SK-N-SH (cell line): ENCODE measurements around the gene C14orf180. TPM values are rescaled to one million over a fixed set of nuclear protein-coding genes. Genes with fewer than 3 reads are reported as not detected.

Source experiments
- CTCF ChIA-PET: fragments of 300-600, 350-600 bp; formaldehyde crosslinking; extraction: SDS; loops from one replicate; lab custom pipeline; 2021; lab: Yijun Ruan, JAX
- POLR2A ChIA-PET: fragments of 350-600 bp; sonication (Branson Sonifier 250); formaldehyde crosslinking; extraction: SDS; loops from one replicate; lab custom pipeline; 2020; ENCODE audit warnings: antibody characterized with exemption, inconsistent platforms; lab: Yijun Ruan, JAX
- DNase-seq: peaks from one replicate; pipeline ENCODE4 v3.0.0; 2012
- H2AFZ ChIP-seq: fragments of 200-600 bp; sonication (generic); 2 replicates; pipeline ENCODE4 v1.8.1; 2016; ENCODE audit warnings: antibody characterized with exemption, mild to moderate bottlenecking, low read depth
- H3F3A ChIP-seq: fragments of 200-600 bp; sonication (generic); replicated peaks from 2 replicates; pipeline ENCODE3; 2016; ENCODE audit warnings: antibody characterized with exemption, mild to moderate bottlenecking; ENCODE audit not compliant: insufficient read depth
- H3K27ac ChIP-seq, 2 experiments: fragments of 200-500 bp in 1 of 2; fragments of 200-600 bp in 1 of 2; sonication (Bioruptor generic) in 1 of 2; sonication (generic), shearing (Covaris generic) in 1 of 2; 2 replicates each; pipeline versions ENCODE4 v1.5.1 to v1.6.1; 2014 to 2016; ENCODE audit warnings: low read depth in 2 of 2, inconsistent platforms in 1 of 2, low read length in 1 of 2, mild to moderate bottlenecking in 1 of 2, mixed read lengths in 1 of 2
- H3K27me3 ChIP-seq: fragments of 200-600 bp; sonication (generic), shearing (Covaris generic); 2 replicates; pipeline ENCODE4 v1.6.1; 2016; ENCODE audit warnings: mixed run types; ENCODE audit not compliant: insufficient read depth
- H3K36me3 ChIP-seq, 2 experiments: fragments of 200-500 bp in 1 of 2; fragments of 200-600 bp in 1 of 2; sonication (Bioruptor generic) in 1 of 2; sonication (generic) in 1 of 2; replicated peaks in 1 of 2; 2 replicates each; pipeline versions ENCODE3 to v1.5.1; 2014 to 2016; ENCODE audit warnings: low read length in 1 of 2, mild to moderate bottlenecking in 1 of 2; ENCODE audit not compliant: insufficient read depth in 2 of 2, control insufficient read depth in 1 of 2
- H3K4me1 ChIP-seq, 2 experiments: fragments of 200-500 bp in 1 of 2; fragments of 200-600 bp in 1 of 2; sonication (Bioruptor generic) in 1 of 2; sonication (generic), shearing (Covaris generic) in 1 of 2; 2 replicates each; pipeline versions ENCODE4 v1.5.1 to v1.6.1; 2014 to 2016; ENCODE audit warnings: low read depth in 1 of 2, low read length in 1 of 2, mixed run types in 1 of 2; ENCODE audit not compliant: insufficient read depth in 2 of 2, control insufficient read depth in 1 of 2
- H3K4me2 ChIP-seq: fragments of 200-600 bp; sonication (generic), shearing (Covaris generic); 2 replicates; pipeline ENCODE4 v1.6.1; 2017; ENCODE audit warnings: mixed run types
- H3K4me3 ChIP-seq, 2 experiments: fragments of 200-500 bp in 1 of 2; fragments of 200-600 bp in 1 of 2; sonication (Bioruptor generic) in 1 of 2; sonication (generic), shearing (Covaris generic) in 1 of 2; 2 replicates each; pipeline versions ENCODE4 v1.5.1 to v1.8.1; 2014 to 2016; ENCODE audit warnings: low read depth in 2 of 2, inconsistent platforms in 1 of 2, low read length in 1 of 2, mild to moderate bottlenecking in 1 of 2, mixed read lengths in 1 of 2, moderate library complexity in 1 of 2
- H3K79me2 ChIP-seq: fragments of 200-600 bp; sonication (generic); 2 replicates; pipeline ENCODE4 v1.8.1; 2017; ENCODE audit warnings: mild to moderate bottlenecking; ENCODE audit not compliant: insufficient read depth
- H3K9ac ChIP-seq: fragments of 200-600 bp; sonication (generic); 2 replicates; pipeline ENCODE4 v1.6.1; 2017; ENCODE audit warnings: mixed run types
- H3K9me2 ChIP-seq: fragments of 200-600 bp; sonication (generic); 2 replicates; pipeline ENCODE4 v1.6.1; 2017; ENCODE audit warnings: mixed run types
- H3K9me3 ChIP-seq: fragments of 200-600 bp; sonication (generic); 2 replicates; pipeline ENCODE4 v1.6.1; 2017; ENCODE audit warnings: mixed run types, mild to moderate bottlenecking, moderate library complexity
- H4K20me1 ChIP-seq: fragments of 200-600 bp; sonication (generic); 2 replicates; pipeline ENCODE4 v1.6.1; 2017; ENCODE audit warnings: mild to moderate bottlenecking, mixed run types; ENCODE audit not compliant: insufficient read depth
- CHD2 ChIP-seq: fragments of 150-350 bp; IDR thresholded peaks from 2 replicates; pipeline ENCODE4 v1.6.1; 2018; ENCODE audit warnings: low read length; ENCODE audit not compliant: partially characterized antibody
- ELF1 ChIP-seq: IDR thresholded peaks from 2 replicates; pipeline ENCODE4 v1.4.0; 2012
- EZH2phosphoT487 ChIP-seq: fragments of 200-600 bp; sonication (generic); IDR thresholded peaks from 2 replicates; pipeline ENCODE4 v1.6.1; 2017; ENCODE audit warnings: low read depth, mixed run types, mild to moderate bottlenecking, antibody characterized with exemption, moderate library complexity, borderline replicate concordance
- GABPA ChIP-seq: IDR thresholded peaks from 2 replicates; pipeline ENCODE4 v1.4.0; 2012; ENCODE audit warnings: low read depth, mild to moderate bottlenecking
- MEF2A ChIP-seq: IDR thresholded peaks from 2 replicates; pipeline ENCODE4 v1.4.0; 2012; ENCODE audit warnings: low read depth, borderline replicate concordance
- MXI1 ChIP-seq: IDR thresholded peaks from 2 replicates; pipeline ENCODE4 v1.6.1; 2012; ENCODE audit warnings: mild to moderate bottlenecking, low read depth, low read length, improper control_type of control experiment
- NFIC ChIP-seq: IDR thresholded peaks from 2 replicates; pipeline ENCODE4 v1.4.0; 2012; ENCODE audit warnings: borderline replicate concordance
- NRF1 ChIP-seq: IDR thresholded peaks from 2 replicates; pipeline ENCODE4 v1.6.1; 2012; ENCODE audit warnings: low read depth, mild to moderate bottlenecking, low read length
- RAD21 ChIP-seq: IDR thresholded peaks from 2 replicates; pipeline ENCODE4 v1.6.1; 2012; ENCODE audit warnings: mild to moderate bottlenecking, low read length
- RFX5 ChIP-seq: IDR thresholded peaks from 2 replicates; pipeline ENCODE4 v1.6.1; 2012; ENCODE audit warnings: mild to moderate bottlenecking, improper control_type of control experiment, low read length
- TCF12 ChIP-seq: IDR thresholded peaks from 2 replicates; pipeline ENCODE4 v1.4.0; 2012
- WGBS: methylation state at CpG from one replicate; pipeline ENCODE4 v1.1.6; 2017; ENCODE audit warnings: low lambda C conversion rate; 5-methylcytosine and 5-hydroxymethylcytosine counted together
- polyA plus RNA-seq, 3 experiments: library from polyadenylated mRNA; depleted of rRNA; stranded (reverse); fragments of >200 nt; gene quantifications; 2 replicates each; pipeline ENCODE4 v1.2.3, GENCODE V29; 2012
- TF ChIP-seq, protein P1 (sequence below): IDR thresholded peaks from 2 replicates; pipeline ENCODE4 v1.4.0; 2012; ENCODE audit warnings: low read depth, borderline replicate concordance
- TF ChIP-seq, protein P2 (sequence below): fragments of 150-350 bp; IDR thresholded peaks from 2 replicates; pipeline ENCODE4 v1.6.1; 2017; ENCODE audit warnings: antibody characterized with exemption, low read length, low read depth, borderline replicate concordance

C14orf180 gene
- polyA plus RNA-seq, 1 of the 3 experiments (the other 2 are of a cell fraction) = not detected

DNA sequence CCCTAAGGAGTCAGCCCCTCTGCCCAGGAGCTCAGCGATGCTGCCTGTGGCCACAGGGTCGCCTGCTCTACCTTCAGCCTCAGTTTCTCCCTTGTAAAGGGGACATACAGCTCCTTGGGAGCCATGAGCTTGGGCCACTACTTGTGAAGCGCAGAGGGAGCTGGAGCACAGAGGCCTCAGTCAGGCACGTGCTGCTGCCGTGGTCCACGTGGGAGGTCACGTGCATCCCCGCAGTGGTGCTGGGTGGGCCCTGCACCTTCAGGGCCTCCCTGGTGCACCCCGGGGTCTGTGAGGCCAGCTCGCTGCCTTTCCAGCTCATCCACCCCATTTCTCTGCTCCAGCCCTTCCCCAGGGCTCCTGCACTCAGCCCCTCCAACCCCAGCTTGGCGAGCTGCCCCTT is 10.9 kb upstream of the C14orf180 start:
- WGBS = 45% methylated on average over 2 of the region's 11 CpGs
- peaks cover 0 to 70% of the 10 kb centered on the region in 2 experiments; a peak in 1 of 4 replicates for H3K4me1 ChIP-seq
- H3K9me3 ChIP-seq = no peaks in the 10 kb centered on the region
- H3K4me3 ChIP-seq = no peak overlapping the region
- H3K79me2 ChIP-seq = no peaks in the 10 kb centered on the region
- no peak overlapping the region for H3K9ac ChIP-seq
- H4K20me1 ChIP-seq = no peaks in the 10 kb centered on the region
- H2AFZ ChIP-seq = no peak overlapping the region
- DNase-seq = no peak
- no peaks in the 10 kb centered on the region for H3K36me3 ChIP-seq
- H3K27me3 ChIP-seq = no peaks in the 10 kb centered on the region
- CTCF ChIA-PET = interaction anchor here (1.6 to 8.9 kb wide), 6 partner anchors 11 to 491 kb away, joined by 3 to 96 read pairs (median 8); partner anchors contain the start of gene C14orf180
- POLR2A ChIA-PET = interaction anchor here (1.3 kb wide), 1 partner anchor 13 kb away, joined by 4 read pairs; no protein-coding TSS in a partner anchor
- no peaks in the 10 kb centered on the region for H3K9me2 ChIP-seq
- H3K27ac ChIP-seq = no peak overlapping the region
- no peaks in the 10 kb centered on the region for H3F3A ChIP-seq
- H3K4me2 ChIP-seq = no peak overlapping the region
- TF ChIP-seq TCF12 (no peak), RFX5 (no peak), CHD2 (no peak), RAD21 (no peak), EZH2phosphoT487 (no peak), NRF1 (no peak), NFIC (no peak)
- TF ChIP-seq, all 33 proteins: peak for 0

DNA sequence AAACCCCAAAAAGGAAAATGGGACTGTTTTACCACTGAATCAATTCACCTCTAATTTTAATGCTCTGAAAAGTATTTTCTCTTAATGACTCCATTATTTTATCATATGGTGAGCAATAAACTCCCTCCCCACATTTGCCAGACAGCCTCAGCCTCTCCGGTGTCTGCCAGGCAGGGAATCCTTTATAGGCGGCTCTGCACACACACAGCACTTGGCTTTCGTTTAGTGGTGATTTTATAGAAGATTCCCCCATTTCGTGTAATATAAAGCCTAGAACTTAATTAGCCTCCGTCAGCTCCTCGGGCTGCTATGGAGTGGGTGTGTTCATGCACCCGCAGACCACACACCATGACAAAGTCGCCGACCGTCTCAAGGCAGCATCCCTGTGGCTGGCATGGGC is 10.1 kb upstream of the C14orf180 start:
- POLR2A ChIA-PET = interaction anchor here (1.0 kb wide), 1 partner anchor 17 kb away, joined by 3 read pairs; no protein-coding TSS in a partner anchor
- WGBS = 33% methylated on average over 9 of the region's 10 CpGs
- CTCF ChIA-PET = interaction anchor here (1.2 to 8.9 kb wide), 6 partner anchors 10 to 491 kb away, joined by 3 to 96 read pairs (median 5); partner anchors contain the start of gene C14orf180

More for the DNA sequence above, 10.1 kb upstream of the C14orf180 start:
- Histone ChIP-seq H3K9me3 (no peaks in the 10 kb centered on the region), H3K27ac (peak overlapping the region in 1 of 2 experiments; percentile 44; a peak in 1 of 4 replicates), H3K9ac (no peak overlapping the region), H3F3A (no peaks in the 10 kb centered on the region), H3K4me1 (peaks cover 0 to 66% of the 10 kb centered on the region in 2 experiments; a peak in 1 of 4 replicates), H3K4me3 (no peak overlapping the region), H3K4me2 (no peak overlapping the region), H3K27me3 (no peaks in the 10 kb centered on the region), H3K79me2 (no peaks in the 10 kb centered on the region), H3K9me2 (no peaks in the 10 kb centered on the region), H2AFZ (no peak overlapping the region), H4K20me1 (no peaks in the 10 kb centered on the region), H3K36me3 (no peaks in the 10 kb centered on the region)
- TF ChIP-seq MEF2A (no peak), GABPA (no peak), MXI1 (no peak), ELF1 (no peak)
- TF ChIP-seq, protein P1, sequence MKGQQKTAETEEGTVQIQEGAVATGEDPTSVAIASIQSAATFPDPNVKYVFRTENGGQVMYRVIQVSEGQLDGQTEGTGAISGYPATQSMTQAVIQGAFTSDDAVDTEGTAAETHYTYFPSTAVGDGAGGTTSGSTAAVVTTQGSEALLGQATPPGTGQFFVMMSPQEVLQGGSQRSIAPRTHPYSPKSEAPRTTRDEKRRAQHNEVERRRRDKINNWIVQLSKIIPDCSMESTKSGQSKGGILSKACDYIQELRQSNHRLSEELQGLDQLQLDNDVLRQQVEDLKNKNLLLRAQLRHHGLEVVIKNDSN = no peak
- TF ChIP-seq, protein P2, sequence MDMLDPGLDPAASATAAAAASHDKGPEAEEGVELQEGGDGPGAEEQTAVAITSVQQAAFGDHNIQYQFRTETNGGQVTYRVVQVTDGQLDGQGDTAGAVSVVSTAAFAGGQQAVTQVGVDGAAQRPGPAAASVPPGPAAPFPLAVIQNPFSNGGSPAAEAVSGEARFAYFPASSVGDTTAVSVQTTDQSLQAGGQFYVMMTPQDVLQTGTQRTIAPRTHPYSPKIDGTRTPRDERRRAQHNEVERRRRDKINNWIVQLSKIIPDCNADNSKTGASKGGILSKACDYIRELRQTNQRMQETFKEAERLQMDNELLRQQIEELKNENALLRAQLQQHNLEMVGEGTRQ = no peak
- DNase-seq = peak; percentile 75
